Cortex of kidney (tissue), 1 donor: ENCODE measurements around the gene NUP205.
"Not testable (repeated sequence)": the region's sequence is repeated elsewhere in the genome, so short reads cannot be mapped to it uniquely, and the experiment has no call there.

Experiments
- DNase-seq: peaks from one replicate; lab custom pipeline; 2025; lab: John Stamatoyannopoulos, UW

NUP205 gene

GRCh38 chr7:135669774-135670173, 112.1 kb downstream of the NUP205 start:
- no peak for DNase-seq

GRCh38 chr7:135670179-135670578, 112.5 kb downstream of the NUP205 start:
- DNase-seq: no peak

GRCh38 chr7:135672560-135673359, 115.0 kb downstream of the NUP205 start:
- no peak for DNase-seq

GRCh38 chr7:135673360-135673706, 115.6 kb downstream of the NUP205 start:
- DNase-seq: no peak

- DNase-seq: no peak
Observed at GRCh38 chr7:135678612-135679575, 121.2 kb downstream of the NUP205 start.

- no peak for DNase-seq
Observed at GRCh38 chr7:135681762-135682161, 124.0 kb downstream of the NUP205 start.

GRCh38 chr7:135682191-135682590, 124.5 kb downstream of the NUP205 start:
- no peak for DNase-seq

GRCh38 chr7:135683609-135684008, 125.9 kb downstream of the NUP205 start:
- no peak for DNase-seq

- no peak for DNase-seq
Observed at GRCh38 chr7:135684136-135684535, 126.4 kb downstream of the NUP205 start.

- DNase-seq: no peak
Observed at GRCh38 chr7:135684699-135685098, 127.0 kb downstream of the NUP205 start.

- DNase-seq: no peak
Observed at GRCh38 chr7:135685306-135686084, 127.8 kb downstream of the NUP205 start.

- DNase-seq: no peak
Observed at GRCh38 chr7:135687466-135687865, 129.7 kb downstream of the NUP205 start.

GRCh38 chr7:135690566-135690965, 132.8 kb downstream of the NUP205 start:
- DNase-seq: no peak

- no peak for DNase-seq
Observed at GRCh38 chr7:135692055-135692454, 134.3 kb downstream of the NUP205 start.

- not testable (repeated sequence) for DNase-seq
Observed at GRCh38 chr7:135692606-135693005, 134.9 kb downstream of the NUP205 start.

GRCh38 chr7:135693558-135693957, 135.8 kb downstream of the NUP205 start:
- DNase-seq: no peak

GRCh38 chr7:135697276-135698049, 139.7 kb downstream of the NUP205 start:
- DNase-seq: no peak
